AG04450 (cell line): ENCODE data around the gene CASK. TPM values are rescaled to one million over a fixed set of nuclear protein-coding genes. Genes with fewer than 3 reads are reported as not detected.

ENCODE experiments used
- CTCF ChIA-PET: fragments of 300-600, 350-600 bp; formaldehyde crosslinking; extraction: SDS; loops from one replicate; lab custom pipeline; 2022; ENCODE audit warnings: antibody characterized with exemption, inconsistent platforms; lab: Charles Lee
- POLR2A ChIA-PET: fragments of 350-600 bp; formaldehyde crosslinking; extraction: SDS; loops from one replicate; lab custom pipeline; 2021; ENCODE audit warnings: antibody characterized with exemption, inconsistent platforms; lab: Yijun Ruan, JAX
- DNase-seq: peaks from one replicate; pipeline ENCODE4 v3.0.0-alpha.2; 2011; ENCODE audit warnings: low read depth, low spot score
- H3K27ac ChIP-seq: one replicate; pipeline ENCODE4 v1.5.1; 2012; ENCODE audit warnings: low read depth, low read length, control low read depth
- H3K27me3 ChIP-seq: one replicate; pipeline ENCODE4 v1.6.0; 2012; ENCODE audit warnings: low read length; ENCODE audit not compliant: control insufficient read depth, insufficient read depth
- H3K4me3 ChIP-seq: 2 replicates; pipeline ENCODE4 v1.5.1; 2011; ENCODE audit warnings: mild to moderate bottlenecking, low read depth, low read length, control low read depth
- H3K9me3 ChIP-seq: 2 replicates; pipeline ENCODE4 v1.5.1; 2012; ENCODE audit warnings: low read length; ENCODE audit not compliant: control insufficient read depth, insufficient read depth
- polyA plus RNA-seq: library from polyadenylated mRNA; depleted of rRNA; stranded (reverse); fragments of >200 nt; gene quantifications from 2 replicates; pipeline ENCODE4 v1.2.3, GENCODE V29; 2011
- TF ChIP-seq, protein P1 (sequence below): IDR thresholded peaks from 2 replicates; pipeline ENCODE4 v1.5.1; 2011; ENCODE audit warnings: low read depth, low read length, control low read depth, inconsistent platforms

CASK gene
- polyA plus RNA-seq, 1 experiment, result 30.0 TPM

GRCh38 chrX:41960142-41960541 lies 36.8 kb upstream of the CASK start:
- no peaks in the 10 kb centered on the region for H3K9me3 ChIP-seq
- H3K27me3 ChIP-seq, result no peaks in the 10 kb centered on the region
- TF ChIP-seq, protein P1, sequence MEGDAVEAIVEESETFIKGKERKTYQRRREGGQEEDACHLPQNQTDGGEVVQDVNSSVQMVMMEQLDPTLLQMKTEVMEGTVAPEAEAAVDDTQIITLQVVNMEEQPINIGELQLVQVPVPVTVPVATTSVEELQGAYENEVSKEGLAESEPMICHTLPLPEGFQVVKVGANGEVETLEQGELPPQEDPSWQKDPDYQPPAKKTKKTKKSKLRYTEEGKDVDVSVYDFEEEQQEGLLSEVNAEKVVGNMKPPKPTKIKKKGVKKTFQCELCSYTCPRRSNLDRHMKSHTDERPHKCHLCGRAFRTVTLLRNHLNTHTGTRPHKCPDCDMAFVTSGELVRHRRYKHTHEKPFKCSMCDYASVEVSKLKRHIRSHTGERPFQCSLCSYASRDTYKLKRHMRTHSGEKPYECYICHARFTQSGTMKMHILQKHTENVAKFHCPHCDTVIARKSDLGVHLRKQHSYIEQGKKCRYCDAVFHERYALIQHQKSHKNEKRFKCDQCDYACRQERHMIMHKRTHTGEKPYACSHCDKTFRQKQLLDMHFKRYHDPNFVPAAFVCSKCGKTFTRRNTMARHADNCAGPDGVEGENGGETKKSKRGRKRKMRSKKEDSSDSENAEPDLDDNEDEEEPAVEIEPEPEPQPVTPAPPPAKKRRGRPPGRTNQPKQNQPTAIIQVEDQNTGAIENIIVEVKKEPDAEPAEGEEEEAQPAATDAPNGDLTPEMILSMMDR, result no peak
- POLR2A ChIA-PET, result no interaction called here
- H3K27ac ChIP-seq, result no peak overlapping the region
- DNase-seq, result no peak
- H3K4me3 ChIP-seq, result no peak overlapping the region
- CTCF ChIA-PET, result no interaction called here

- TF ChIP-seq, protein P1, result no peak
- Histone ChIP-seq H3K4me3 (no peak overlapping the region), H3K27me3 (no peaks in the 10 kb centered on the region), H3K27ac (no peak overlapping the region), H3K9me3 (no peaks in the 10 kb centered on the region)
- ChIA-PET POLR2A (no interaction called here), CTCF (no interaction called here)
- DNase-seq, result no peak
Measured at GRCh38 chrX:41958861-41959260, 35.5 kb upstream of the CASK start.

GRCh38 chrX:41956027-41956426 lies 32.7 kb upstream of the CASK start:
- no peak for DNase-seq
- Histone ChIP-seq H3K9me3 (no peaks in the 10 kb centered on the region), H3K27ac (no peak overlapping the region), H3K4me3 (no peak overlapping the region), H3K27me3 (no peaks in the 10 kb centered on the region)
- POLR2A ChIA-PET, result no interaction called here
- CTCF ChIA-PET, result no interaction called here
- TF ChIP-seq, protein P1, result no peak

DNA sequence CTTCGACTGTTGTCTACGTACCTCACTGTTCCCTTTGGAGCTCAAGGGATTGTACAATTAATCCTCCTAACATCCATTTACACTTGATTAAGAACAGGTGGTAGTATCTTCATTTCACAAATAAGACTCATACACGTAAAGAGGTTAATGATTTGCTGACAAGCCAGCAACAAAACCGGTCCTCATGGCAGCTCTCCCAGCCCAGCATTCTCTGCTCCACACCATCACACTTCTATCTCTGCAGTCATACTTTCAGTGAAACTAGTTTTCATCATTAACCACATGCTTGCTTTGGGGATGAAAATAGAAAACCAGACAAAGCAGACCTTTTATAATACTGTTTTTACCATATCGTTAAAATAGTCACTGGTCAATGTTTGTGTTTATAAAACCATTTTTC lies 28.7 kb upstream of the CASK start:
- Histone ChIP-seq H3K9me3 (no peaks in the 10 kb centered on the region), H3K27ac (no peak overlapping the region), H3K4me3 (no peak overlapping the region), H3K27me3 (peaks cover 3% of the 10 kb centered on the region)
- ChIA-PET POLR2A (no interaction called here), CTCF (interaction anchor here (0.9 kb wide), 1 partner anchor 154 kb away, joined by 3 read pairs; no protein-coding TSS in a partner anchor)
- no peak for DNase-seq
- TF ChIP-seq, protein P1, result no peak

DNA sequence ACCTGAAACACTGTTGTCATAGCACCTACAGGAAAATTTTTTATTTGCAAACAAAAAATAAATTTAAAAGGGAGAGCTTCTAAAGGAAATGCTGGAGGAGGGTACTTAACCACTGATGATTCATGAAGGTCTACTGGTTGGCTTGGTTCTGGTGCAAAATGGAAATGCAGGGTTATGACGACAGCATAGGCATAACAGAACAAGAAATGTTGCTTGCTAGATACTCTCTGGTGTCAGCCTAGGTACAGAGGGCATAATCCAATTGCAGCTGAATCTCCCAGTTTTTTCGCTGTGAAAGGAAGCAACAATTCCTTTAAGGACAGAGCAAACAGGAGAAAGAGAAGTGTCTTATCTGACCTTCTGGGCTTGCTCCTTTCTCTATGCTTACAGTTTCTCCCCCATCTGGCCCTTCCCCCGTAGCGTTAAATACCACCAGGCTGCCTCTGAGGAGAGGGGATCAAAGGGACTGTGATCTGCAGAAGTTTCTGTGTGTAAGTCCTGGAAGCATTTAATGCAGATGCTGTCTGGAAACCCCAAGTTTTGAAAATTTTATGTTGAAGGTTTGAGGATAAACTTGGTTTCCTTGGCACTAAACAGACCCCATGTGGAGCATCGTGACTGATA lies 23.7 kb upstream of the CASK start:
- POLR2A ChIA-PET, result no interaction called here
- Histone ChIP-seq H3K27ac (no peak overlapping the region), H3K4me3 (no peak overlapping the region), H3K9me3 (no peaks in the 10 kb centered on the region), H3K27me3 (peaks cover 3% of the 10 kb centered on the region)
- DNase-seq, result no peak
- TF ChIP-seq, protein P1, result no peak
- CTCF ChIA-PET, result no interaction called here
